GM23338 (cell line): Measurements from ENCODE around the gene C5orf58. TPM values are rescaled to one million over a fixed set of nuclear protein-coding genes. Genes with fewer than 3 reads are reported as not detected.

Experiments used
- ATAC-seq: fragments of 200-7000 bp; cut with Tn5 transposase; 3 replicates; pipeline ENCODE4 v1.9.1; 2020
- DNase-seq: peaks from one replicate; pipeline ENCODE4 v3.0.0-alpha.2; 2015; ENCODE audit warnings: low spot score
- H2AFZ ChIP-seq: fragments of 200-600 bp; sonication (generic); 2 replicates; pipeline ENCODE4 v1.8.0; 2016; ENCODE audit warnings: antibody characterized with exemption, mild to moderate bottlenecking, moderate library complexity
- H3F3A ChIP-seq: fragments of 200-600 bp; sonication (generic); replicated peaks from 2 replicates; pipeline ENCODE4 v1.8.0; 2017; ENCODE audit warnings: antibody characterized with exemption, mixed run types, low read depth
- H3K27ac ChIP-seq: fragments of 200-600 bp; sonication (generic); 2 replicates; pipeline ENCODE4 v1.6.1; 2016; ENCODE audit warnings: low read depth
- H3K27me3 ChIP-seq: fragments of 200-600 bp; sonication (generic); 2 replicates; pipeline ENCODE4 v1.8.0; 2016; ENCODE audit warnings: mild to moderate bottlenecking, mixed run types, moderate library complexity; ENCODE audit not compliant: insufficient read depth
- H3K36me3 ChIP-seq: fragments of 200-600 bp; sonication (generic); 2 replicates; pipeline ENCODE4 v1.8.0; 2016; ENCODE audit warnings: mild to moderate bottlenecking; ENCODE audit not compliant: insufficient read depth
- H3K4me1 ChIP-seq: fragments of 200-600 bp; sonication (generic); 2 replicates; pipeline ENCODE4 v1.8.0; 2016; ENCODE audit warnings: mild to moderate bottlenecking, moderate library complexity; ENCODE audit not compliant: insufficient read depth
- H3K4me2 ChIP-seq: fragments of 200-600 bp; sonication (generic); 2 replicates; pipeline ENCODE4 v1.7.1; 2017; ENCODE audit warnings: mixed run types
- H3K4me3 ChIP-seq: fragments of 200-600 bp; sonication (generic); 2 replicates; pipeline ENCODE4 v1.6.1; 2016; ENCODE audit warnings: mixed run types
- H3K79me2 ChIP-seq: fragments of 200-600 bp; sonication (generic); replicated peaks from 2 replicates; pipeline ENCODE4 v1.8.0; 2017; ENCODE audit warnings: mild to moderate bottlenecking; ENCODE audit not compliant: insufficient read depth
- H3K9me2 ChIP-seq: fragments of 200-600 bp; sonication (generic); 2 replicates; pipeline ENCODE4 v1.8.0; 2017; ENCODE audit not compliant: insufficient read depth
- H4K20me1 ChIP-seq: fragments of 200-600 bp; sonication (generic); replicated peaks from 2 replicates; pipeline ENCODE4 v1.8.0; 2017; ENCODE audit warnings: mild to moderate bottlenecking; ENCODE audit not compliant: insufficient read depth
- H3K27ac Mint-ChIP-seq: 2 replicates; pipeline ENCODE4 v1.8.0; 2020; ENCODE audit warnings: inconsistent platforms, mild to moderate bottlenecking, moderate library complexity, mixed read lengths
- H3K27me3 Mint-ChIP-seq: 3 replicates; pipeline ENCODE4 v1.8.0; 2022; ENCODE audit warnings: low read depth, mild to moderate bottlenecking, moderate library complexity, mixed read lengths, inconsistent platforms; ENCODE audit not compliant: insufficient read depth, poor library complexity
- H3K36me3 Mint-ChIP-seq: 3 replicates; pipeline ENCODE4 v1.8.0; 2021; ENCODE audit warnings: low read depth, mild to moderate bottlenecking, inconsistent platforms, moderate library complexity, mixed read lengths
- H3K4me1 Mint-ChIP-seq: 3 replicates; pipeline ENCODE4 v1.8.0; 2020; ENCODE audit warnings: mild to moderate bottlenecking, inconsistent platforms, mixed read lengths
- H3K4me3 Mint-ChIP-seq: 3 replicates; pipeline ENCODE4 v1.8.0; 2021; ENCODE audit warnings: moderate library complexity, mild to moderate bottlenecking, inconsistent platforms, mixed read lengths
- H3K9me3 Mint-ChIP-seq: 3 replicates; pipeline ENCODE4 v1.8.0; 2020; ENCODE audit warnings: moderate library complexity, mild to moderate bottlenecking, inconsistent platforms, mixed read lengths
- CREB1 ChIP-seq: fragments of 250-450 bp; sonication (Bioruptor Pico); IDR thresholded peaks from 2 replicates; pipeline ENCODE4 v1.5.0; 2020; ENCODE audit warnings: low read depth, mild to moderate bottlenecking, moderate library complexity
- CTCF ChIP-seq, 2 experiments: fragments of 200-600 bp in 1 of 2; sonication (generic) in 1 of 2; conservative IDR thresholded peaks; 2 replicates each; pipeline versions ENCODE4 v1.5.1 to v1.6.1; 2016 to 2017; ENCODE audit warnings: antibody characterized with exemption in 2 of 2, low read depth in 2 of 2, mild to moderate bottlenecking in 2 of 2, moderate library complexity in 1 of 2
- ETS1 ChIP-seq: IDR thresholded peaks from 2 replicates; pipeline ENCODE4 v1.6.1; 2016; ENCODE audit warnings: antibody characterized with exemption
- EZH2 ChIP-seq: fragments of 200-600 bp; sonication (generic); IDR thresholded peaks from one replicate; pipeline ENCODE4 v1.8.0; 2017; ENCODE audit warnings: antibody characterized with exemption, mild to moderate bottlenecking, low read depth; ENCODE audit not compliant: unreplicated experiment
- EZH2phosphoT487 ChIP-seq: fragments of 200-600 bp; sonication (generic); IDR thresholded peaks from one replicate; pipeline ENCODE4 v1.8.1; 2018; ENCODE audit warnings: antibody characterized with exemption; ENCODE audit not compliant: unreplicated experiment
- JUNB ChIP-seq: IDR thresholded peaks from one replicate; pipeline ENCODE4 v1.6.1; 2016; ENCODE audit warnings: antibody characterized with exemption; ENCODE audit not compliant: unreplicated experiment
- NANOG ChIP-seq: IDR thresholded peaks from 2 replicates; pipeline ENCODE4 v1.6.1; 2016; ENCODE audit warnings: antibody characterized with exemption, borderline replicate concordance
- POLR2AphosphoS5 ChIP-seq: IDR thresholded peaks from 2 replicates; pipeline ENCODE4 v1.6.1; 2016; ENCODE audit warnings: antibody characterized with exemption, low read depth
- STAT1 ChIP-seq: IDR thresholded peaks from one replicate; pipeline ENCODE4 v1.6.1; 2016; ENCODE audit warnings: antibody characterized with exemption; ENCODE audit not compliant: unreplicated experiment
- ZNF114 ChIP-seq: fragments of 250-450 bp; sonication (Bioruptor Pico); IDR thresholded peaks from 2 replicates; pipeline ENCODE4 v1.5.0; 2020; ENCODE audit warnings: mild to moderate bottlenecking, moderate library complexity
- ZNF331 ChIP-seq: fragments of 250-450 bp; sonication (Bioruptor Pico); IDR thresholded peaks from 2 replicates; pipeline ENCODE4 v1.5.0; 2020; ENCODE audit warnings: low read depth, mild to moderate bottlenecking, moderate library complexity
- ZNF462 ChIP-seq: fragments of 250-450 bp; sonication (Bioruptor Pico); IDR thresholded peaks from 2 replicates; pipeline ENCODE4 v1.5.0; 2020; ENCODE audit warnings: mild to moderate bottlenecking, moderate library complexity
- polyA plus RNA-seq: library from polyadenylated mRNA; unstranded; fragments of >200 nt; fragmentation: Nextera tagmentation; extraction: Ambion mirVana; gene quantifications from 2 replicates; pipeline ENCODE4 v1.2.1, GENCODE V29; 2016
- total RNA-seq: library from RNA; depleted of rRNA; stranded (reverse); fragments of >200 nt; shearing (Covaris generic); gene quantifications from 2 replicates; pipeline ENCODE4 v1.2.3, GENCODE V29; 2014
- TF ChIP-seq, protein P1 (sequence below): IDR thresholded peaks from one replicate; pipeline ENCODE4 v1.6.1; 2018; ENCODE audit warnings: antibody characterized with exemption; ENCODE audit not compliant: unreplicated experiment

Gene C5orf58
- total and polyA plus RNA-seq, 2 experiments from 2014 or later: 1.0 to 9.1 TPM

DNA sequence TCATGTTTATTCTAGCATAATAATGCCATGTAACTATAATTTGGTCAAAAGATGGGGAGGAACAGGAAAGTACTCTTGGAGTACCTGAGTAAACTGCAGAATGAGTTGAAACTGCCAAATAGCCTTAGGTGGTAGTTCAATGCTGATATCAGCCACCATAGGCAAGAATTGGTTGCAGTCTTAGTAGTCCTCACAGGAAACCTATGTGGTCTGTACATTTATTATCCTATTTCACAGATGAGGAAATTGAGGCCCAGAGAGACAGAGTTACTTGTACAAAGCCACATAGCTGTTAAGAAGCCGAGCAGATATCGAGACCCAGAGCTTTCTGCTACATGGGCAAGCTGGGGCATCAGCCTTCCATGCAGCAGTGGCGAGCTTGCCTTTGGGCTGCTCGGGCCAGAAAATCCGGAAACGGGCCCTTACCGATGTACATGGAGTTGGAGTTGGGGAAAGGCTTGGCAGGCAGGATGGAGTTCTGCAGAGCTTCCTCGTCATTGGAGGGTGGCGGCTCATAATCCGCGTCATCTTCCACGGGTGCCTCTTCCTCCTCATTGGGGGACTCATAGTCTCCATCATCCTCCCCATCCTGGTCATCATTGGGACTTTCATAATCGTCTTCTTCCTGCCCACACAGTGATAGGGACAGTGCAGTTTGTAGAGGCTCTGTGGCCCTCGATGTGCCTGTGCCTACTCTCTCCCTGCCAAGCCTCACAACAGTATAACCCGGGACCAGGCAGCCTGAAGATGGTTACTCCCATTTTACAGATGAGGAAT, 37.7 kb downstream of the C5orf58 start:
- Mint-ChIP-seq H3K27me3 (peaks cover 12% of the 10 kb centered on the region), H3K27ac (no peak overlapping the region), H3K36me3 (no peaks in the 10 kb centered on the region), H3K9me3 (no peaks in the 10 kb centered on the region), H3K4me1 (peaks cover 40% of the 10 kb centered on the region), H3K4me3 (no peak overlapping the region)
- Histone ChIP-seq H3K27ac (no peak overlapping the region), H3K27me3 (no peaks in the 10 kb centered on the region), H3K9me2 (no peaks in the 10 kb centered on the region), H3K4me3 (no peak overlapping the region), H3K79me2 (no peaks in the 10 kb centered on the region), H3K4me1 (peaks cover 21% of the 10 kb centered on the region), H3F3A (no peaks in the 10 kb centered on the region), H3K36me3 (no peaks in the 10 kb centered on the region), H3K4me2 (no peak overlapping the region), H4K20me1 (no peaks in the 10 kb centered on the region), H2AFZ (no peak overlapping the region)
- TF ChIP-seq STAT1: no peak
- TF ChIP-seq JUNB: no peak
- no peak for TF ChIP-seq ETS1
- TF ChIP-seq CTCF (conservative IDR thresholded peaks at IDR 0.05; ENCODE audit: low read depth in 2 of 2): no peak
- TF ChIP-seq ZNF114 (CRISPR knock-in tag): no peak
- no peak for TF ChIP-seq EZH2phosphoT487
- no peak for TF ChIP-seq CREB1 (CRISPR knock-in tag)
- TF ChIP-seq NANOG: no peak
- no peak for TF ChIP-seq POLR2AphosphoS5
- TF ChIP-seq, protein P1, sequence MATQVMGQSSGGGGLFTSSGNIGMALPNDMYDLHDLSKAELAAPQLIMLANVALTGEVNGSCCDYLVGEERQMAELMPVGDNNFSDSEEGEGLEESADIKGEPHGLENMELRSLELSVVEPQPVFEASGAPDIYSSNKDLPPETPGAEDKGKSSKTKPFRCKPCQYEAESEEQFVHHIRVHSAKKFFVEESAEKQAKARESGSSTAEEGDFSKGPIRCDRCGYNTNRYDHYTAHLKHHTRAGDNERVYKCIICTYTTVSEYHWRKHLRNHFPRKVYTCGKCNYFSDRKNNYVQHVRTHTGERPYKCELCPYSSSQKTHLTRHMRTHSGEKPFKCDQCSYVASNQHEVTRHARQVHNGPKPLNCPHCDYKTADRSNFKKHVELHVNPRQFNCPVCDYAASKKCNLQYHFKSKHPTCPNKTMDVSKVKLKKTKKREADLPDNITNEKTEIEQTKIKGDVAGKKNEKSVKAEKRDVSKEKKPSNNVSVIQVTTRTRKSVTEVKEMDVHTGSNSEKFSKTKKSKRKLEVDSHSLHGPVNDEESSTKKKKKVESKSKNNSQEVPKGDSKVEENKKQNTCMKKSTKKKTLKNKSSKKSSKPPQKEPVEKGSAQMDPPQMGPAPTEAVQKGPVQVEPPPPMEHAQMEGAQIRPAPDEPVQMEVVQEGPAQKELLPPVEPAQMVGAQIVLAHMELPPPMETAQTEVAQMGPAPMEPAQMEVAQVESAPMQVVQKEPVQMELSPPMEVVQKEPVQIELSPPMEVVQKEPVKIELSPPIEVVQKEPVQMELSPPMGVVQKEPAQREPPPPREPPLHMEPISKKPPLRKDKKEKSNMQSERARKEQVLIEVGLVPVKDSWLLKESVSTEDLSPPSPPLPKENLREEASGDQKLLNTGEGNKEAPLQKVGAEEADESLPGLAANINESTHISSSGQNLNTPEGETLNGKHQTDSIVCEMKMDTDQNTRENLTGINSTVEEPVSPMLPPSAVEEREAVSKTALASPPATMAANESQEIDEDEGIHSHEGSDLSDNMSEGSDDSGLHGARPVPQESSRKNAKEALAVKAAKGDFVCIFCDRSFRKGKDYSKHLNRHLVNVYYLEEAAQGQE: no peak
- no peak for TF ChIP-seq ZNF331 (CRISPR knock-in tag)
- TF ChIP-seq EZH2: no peak
- TF ChIP-seq ZNF462: no peak
- DNase-seq (no peak), ATAC-seq (no peak)
